AG09309 (cell line): ENCODE measurements around the gene MRPS11.

Experiments used
- DNase-seq: peaks from one replicate; pipeline ENCODE4 v3.0.0-alpha.2; 2010; ENCODE audit warnings: low read depth
- H3K4me3 ChIP-seq: 2 replicates; pipeline ENCODE4 v1.5.1; 2011; ENCODE audit warnings: mild to moderate bottlenecking, low read depth, low read length, moderate library complexity; ENCODE audit not compliant: control insufficient read depth
- TF ChIP-seq, protein P1 (sequence below): IDR thresholded peaks from 2 replicates; pipeline ENCODE4 v1.5.1; 2011; ENCODE audit warnings: mild to moderate bottlenecking, low read depth, low read length, inconsistent platforms; ENCODE audit not compliant: insufficient read depth, control insufficient read depth; ENCODE audit errors: missing control alignments

MRPS11 gene

DNA sequence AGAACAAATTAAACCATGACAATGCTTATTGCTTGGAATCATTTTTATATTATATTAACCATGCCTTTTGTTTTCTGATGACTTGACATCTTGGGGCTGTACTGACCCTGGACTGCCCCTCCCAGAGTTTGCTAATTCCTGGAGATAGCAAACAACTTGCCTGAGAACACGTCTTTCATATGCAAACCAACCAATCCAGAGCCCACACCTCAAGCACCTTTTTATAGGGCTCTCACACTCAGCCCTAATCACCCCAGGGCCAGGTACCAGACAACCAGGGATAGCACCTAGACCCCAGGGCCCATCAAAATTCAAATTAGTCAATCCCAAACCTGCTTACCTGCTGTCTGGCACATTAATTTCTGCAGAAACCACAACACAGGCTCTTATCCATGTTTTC lies 36.9 kb downstream of the MRPS11 start:
- H3K4me3 ChIP-seq = no peak overlapping the region
- TF ChIP-seq, protein P1, sequence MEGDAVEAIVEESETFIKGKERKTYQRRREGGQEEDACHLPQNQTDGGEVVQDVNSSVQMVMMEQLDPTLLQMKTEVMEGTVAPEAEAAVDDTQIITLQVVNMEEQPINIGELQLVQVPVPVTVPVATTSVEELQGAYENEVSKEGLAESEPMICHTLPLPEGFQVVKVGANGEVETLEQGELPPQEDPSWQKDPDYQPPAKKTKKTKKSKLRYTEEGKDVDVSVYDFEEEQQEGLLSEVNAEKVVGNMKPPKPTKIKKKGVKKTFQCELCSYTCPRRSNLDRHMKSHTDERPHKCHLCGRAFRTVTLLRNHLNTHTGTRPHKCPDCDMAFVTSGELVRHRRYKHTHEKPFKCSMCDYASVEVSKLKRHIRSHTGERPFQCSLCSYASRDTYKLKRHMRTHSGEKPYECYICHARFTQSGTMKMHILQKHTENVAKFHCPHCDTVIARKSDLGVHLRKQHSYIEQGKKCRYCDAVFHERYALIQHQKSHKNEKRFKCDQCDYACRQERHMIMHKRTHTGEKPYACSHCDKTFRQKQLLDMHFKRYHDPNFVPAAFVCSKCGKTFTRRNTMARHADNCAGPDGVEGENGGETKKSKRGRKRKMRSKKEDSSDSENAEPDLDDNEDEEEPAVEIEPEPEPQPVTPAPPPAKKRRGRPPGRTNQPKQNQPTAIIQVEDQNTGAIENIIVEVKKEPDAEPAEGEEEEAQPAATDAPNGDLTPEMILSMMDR = no peak
- no peak for DNase-seq

DNA sequence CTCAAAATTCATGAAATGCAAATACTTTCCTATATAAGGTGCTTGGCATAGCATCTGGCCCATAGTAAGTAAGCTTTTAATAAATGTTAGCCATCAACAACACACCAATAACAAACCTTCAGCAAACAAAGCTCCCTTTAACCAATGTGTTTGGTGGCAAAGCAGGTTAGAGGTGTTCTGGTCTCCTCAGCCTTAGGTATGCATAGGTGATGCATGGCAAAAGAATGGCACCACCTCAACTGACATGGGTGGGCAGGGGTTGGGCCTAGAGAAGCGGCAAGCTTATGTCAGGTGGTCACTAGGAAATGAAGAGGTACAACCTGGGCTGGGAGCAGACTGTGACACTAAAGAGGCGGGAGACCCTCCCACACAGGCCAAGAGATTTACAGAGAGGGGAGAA lies 38.2 kb downstream of the MRPS11 start:
- TF ChIP-seq, protein P1 = no peak
- DNase-seq = no peak
- H3K4me3 ChIP-seq = no peak overlapping the region

DNA sequence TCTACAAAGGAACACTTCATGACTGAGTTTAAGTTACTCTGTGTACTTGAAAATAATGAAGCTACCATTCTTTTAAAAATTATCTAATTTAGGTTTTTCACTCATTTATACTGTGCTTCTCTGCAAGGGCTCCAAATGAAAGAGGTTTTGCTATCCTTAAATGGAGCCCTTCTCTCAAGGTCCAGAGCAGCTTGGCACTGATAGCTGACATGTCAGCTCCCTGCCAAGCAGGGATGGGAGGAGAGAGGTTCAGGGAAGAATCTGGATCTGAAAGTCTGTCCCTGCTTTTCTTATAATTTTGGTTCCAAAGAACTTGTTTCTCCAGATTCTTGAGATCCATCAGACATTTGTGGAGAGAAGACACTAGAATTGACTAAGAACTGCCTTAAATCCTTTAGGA lies 39.1 kb downstream of the MRPS11 start:
- no peak overlapping the region for H3K4me3 ChIP-seq
- DNase-seq = no peak
- TF ChIP-seq, protein P1 = no peak

DNA sequence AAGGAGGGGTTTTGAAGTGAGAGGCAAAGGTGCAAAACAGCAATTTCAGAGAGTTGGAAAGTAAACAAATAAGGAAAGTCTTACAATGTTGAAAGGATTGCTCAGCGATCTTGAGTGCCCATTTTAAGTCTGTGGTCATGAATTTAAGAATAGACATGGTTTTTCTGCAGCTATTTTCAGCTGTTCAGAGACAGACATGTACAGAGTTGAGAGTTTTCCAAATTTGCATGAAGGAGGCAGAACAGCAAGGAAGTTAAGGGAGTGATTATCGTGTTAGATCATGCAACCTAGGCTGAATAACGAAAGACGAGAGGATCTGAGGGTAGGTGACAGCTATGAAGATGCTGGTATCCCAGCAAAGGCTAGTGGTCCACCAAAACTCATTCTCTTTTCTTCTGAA lies 41.8 kb downstream of the MRPS11 start:
- TF ChIP-seq, protein P1 = no peak
- no peak overlapping the region for H3K4me3 ChIP-seq
- DNase-seq = no peak

DNA sequence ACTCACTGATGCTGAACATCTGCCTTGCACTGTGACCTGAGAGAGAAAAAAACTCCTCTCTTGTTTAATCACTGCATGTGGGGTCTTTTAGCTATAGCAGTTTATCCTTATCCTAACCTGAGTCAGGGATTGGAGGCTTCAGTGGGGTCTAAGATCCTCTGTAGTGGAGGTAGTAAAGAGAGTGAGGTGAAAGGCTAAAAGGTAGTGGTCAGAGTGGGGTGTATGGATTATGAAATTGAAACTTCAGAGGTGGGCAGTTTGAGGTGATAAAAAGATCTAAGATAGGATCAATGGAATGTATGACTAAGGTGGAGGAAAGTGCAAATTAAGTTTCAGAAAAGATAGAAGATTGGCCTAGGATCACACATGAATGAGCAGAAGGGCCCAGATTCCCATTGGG lies 42.5 kb downstream of the MRPS11 start:
- TF ChIP-seq, protein P1 = no peak
- no peak for DNase-seq

DNA sequence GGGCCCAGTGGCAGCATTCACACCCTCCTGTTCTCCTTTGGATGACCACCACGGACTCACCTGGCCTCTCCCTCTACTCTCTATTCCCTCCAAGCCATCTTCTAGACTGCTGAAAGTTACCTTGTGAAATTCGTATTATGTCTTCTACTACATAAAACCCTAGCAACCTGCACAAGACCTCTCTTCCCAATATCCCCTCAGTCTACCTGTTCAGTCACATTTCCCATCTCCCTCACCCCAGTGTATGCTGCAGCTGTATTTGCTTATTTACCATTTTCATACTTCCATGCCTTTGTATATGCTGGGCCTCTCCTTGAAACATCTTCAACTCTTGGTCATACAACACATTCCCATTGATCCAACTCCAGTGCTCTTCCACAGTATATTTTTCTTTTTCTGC lies 43.7 kb downstream of the MRPS11 start:
- TF ChIP-seq, protein P1 = no peak
- DNase-seq = no peak
- no peak overlapping the region for H3K4me3 ChIP-seq

More for the DNA sequence above, 42.5 kb downstream of the MRPS11 start:
- no peak overlapping the region for H3K4me3 ChIP-seq

DNA sequence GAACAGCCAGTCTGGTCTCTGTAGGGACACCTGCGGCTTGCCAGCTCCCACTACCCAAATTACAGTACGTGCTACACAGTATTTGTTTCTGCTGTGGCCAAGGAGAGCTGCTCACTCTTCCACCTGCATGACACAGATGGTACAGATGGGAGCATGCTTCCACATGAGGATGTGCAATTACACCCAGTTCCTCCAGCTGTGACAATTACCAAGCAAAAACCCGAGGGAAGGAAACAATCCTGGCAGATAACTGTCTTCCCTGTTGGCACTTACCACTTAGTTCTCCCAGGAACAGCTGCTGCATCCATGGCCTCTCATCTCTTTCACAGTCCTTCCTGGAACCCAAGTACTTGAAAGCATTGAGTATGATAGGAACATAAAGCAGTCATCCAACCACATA lies 44.6 kb downstream of the MRPS11 start:
- no peak overlapping the region for H3K4me3 ChIP-seq
- DNase-seq = no peak
- TF ChIP-seq, protein P1 = no peak
